IPS-15b (cell line): ENCODE results near the gene MBD4.
"Not testable (repeated sequence)": the region's sequence is repeated elsewhere in the genome, so short reads cannot be mapped to it uniquely, and the experiment has no call there.

Source experiments
- H3K27me3 ChIP-seq: one replicate; pipeline ENCODE4 v1.6.1; 2013; ENCODE audit warnings: low read length; ENCODE audit not compliant: control insufficient read depth, insufficient read depth
- H3K36me3 ChIP-seq: one replicate; pipeline ENCODE4 v1.6.1; 2013; ENCODE audit warnings: low read length; ENCODE audit not compliant: control insufficient read depth, insufficient read depth
- H3K4me1 ChIP-seq: one replicate; pipeline ENCODE4 v1.6.1; 2013; ENCODE audit warnings: mild to moderate bottlenecking, low read length; ENCODE audit not compliant: control insufficient read depth, insufficient read depth
- H3K4me3 ChIP-seq: one replicate; pipeline ENCODE4 v1.5.1; 2013; ENCODE audit warnings: low read depth, low read length
- H3K9ac ChIP-seq: one replicate; pipeline ENCODE4 v1.6.1; 2013; ENCODE audit warnings: low read depth, mild to moderate bottlenecking, low read length
- H3K9me3 ChIP-seq: one replicate; pipeline ENCODE4 v1.6.1; 2013; ENCODE audit warnings: mild to moderate bottlenecking, low read length; ENCODE audit not compliant: control insufficient read depth, insufficient read depth

MBD4 gene

DNA sequence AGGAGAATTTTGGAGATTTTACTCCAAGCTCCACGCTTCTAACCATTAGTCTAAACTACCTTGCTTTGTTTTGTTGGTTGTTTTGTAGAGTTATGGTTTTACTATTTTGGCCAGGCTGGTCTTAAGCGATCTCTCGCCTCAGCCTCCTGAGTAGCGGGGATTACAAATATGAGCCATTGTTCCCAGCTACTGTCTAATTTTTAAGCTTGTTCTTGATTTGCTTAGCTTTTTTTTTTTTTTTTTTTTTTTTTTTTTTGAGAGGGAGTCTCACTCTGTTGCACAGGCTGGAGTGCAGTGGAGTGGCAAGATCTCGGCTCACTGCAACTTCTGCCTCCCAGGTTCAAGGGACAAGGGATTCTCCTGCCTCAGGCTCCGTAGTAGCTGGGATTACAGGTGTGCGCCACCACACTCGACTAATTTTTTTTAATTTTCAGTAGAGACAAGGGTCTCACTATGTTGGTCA is 39.8 kb downstream of the MBD4 start:
- H3K4me3 ChIP-seq = peak overlapping the region; percentile 85
- H3K36me3 ChIP-seq = no peaks in the 10 kb centered on the region
- H3K4me1 ChIP-seq = no peaks in the 10 kb centered on the region
- H3K27me3 ChIP-seq = no peaks in the 10 kb centered on the region
- peak overlapping the region; percentile 48 for H3K9ac ChIP-seq
- H3K9me3 ChIP-seq = no peaks in the 10 kb centered on the region

GRCh38 chr3:129399145-129399894 is 40.4 kb downstream of the MBD4 start:
- peak overlapping the region; percentile 85 for H3K4me3 ChIP-seq
- H3K4me1 ChIP-seq = no peaks in the 10 kb centered on the region
- H3K9ac ChIP-seq = peak overlapping the region; percentile 55
- H3K9me3 ChIP-seq = no peaks in the 10 kb centered on the region
- H3K36me3 ChIP-seq = no peaks in the 10 kb centered on the region
- H3K27me3 ChIP-seq = no peaks in the 10 kb centered on the region

- Histone ChIP-seq H3K27me3 (no peaks in the 10 kb centered on the region), H3K36me3 (no peaks in the 10 kb centered on the region), H3K9me3 (no peaks in the 10 kb centered on the region), H3K9ac (peak overlapping the region; percentile 55), H3K4me3 (peak overlapping the region; percentile 85), H3K4me1 (no peaks in the 10 kb centered on the region)
Observed at GRCh38 chr3:129398803-129399144, 41.0 kb downstream of the MBD4 start.

GRCh38 chr3:129393760-129394564 is 45.8 kb downstream of the MBD4 start:
- not testable (repeated sequence) for H3K27me3 ChIP-seq, H3K9ac ChIP-seq, H3K4me3 ChIP-seq, H3K4me1 ChIP-seq, H3K9me3 ChIP-seq
- H3K36me3 ChIP-seq = peaks cover 20% of the 10 kb centered on the region

- no peak overlapping the region for H3K4me3 ChIP-seq
- H3K9ac ChIP-seq = no peak overlapping the region
- H3K36me3 ChIP-seq = peaks cover 20% of the 10 kb centered on the region
- H3K27me3 ChIP-seq = no peaks in the 10 kb centered on the region
- H3K4me1 ChIP-seq = no peaks in the 10 kb centered on the region
- no peaks in the 10 kb centered on the region for H3K9me3 ChIP-seq
Observed at GRCh38 chr3:129393271-129393670, 46.5 kb downstream of the MBD4 start.

GRCh38 chr3:129392106-129392887 is 47.5 kb downstream of the MBD4 start:
- H3K4me1 ChIP-seq = not testable (repeated sequence)

GRCh38 chr3:129391583-129391982 is 48.2 kb downstream of the MBD4 start:
- not testable (repeated sequence) for H3K27me3 ChIP-seq, H3K9me3 ChIP-seq, H3K4me1 ChIP-seq, H3K4me3 ChIP-seq, H3K9ac ChIP-seq
- H3K36me3 ChIP-seq = peaks cover 20% of the 10 kb centered on the region

More at GRCh38 chr3:129392106-129392887, 47.5 kb downstream of the MBD4 start:
- not testable (repeated sequence) for H3K27me3 ChIP-seq, H3K4me3 ChIP-seq, H3K9me3 ChIP-seq, H3K9ac ChIP-seq
- H3K36me3 ChIP-seq = peaks cover 20% of the 10 kb centered on the region

DNA sequence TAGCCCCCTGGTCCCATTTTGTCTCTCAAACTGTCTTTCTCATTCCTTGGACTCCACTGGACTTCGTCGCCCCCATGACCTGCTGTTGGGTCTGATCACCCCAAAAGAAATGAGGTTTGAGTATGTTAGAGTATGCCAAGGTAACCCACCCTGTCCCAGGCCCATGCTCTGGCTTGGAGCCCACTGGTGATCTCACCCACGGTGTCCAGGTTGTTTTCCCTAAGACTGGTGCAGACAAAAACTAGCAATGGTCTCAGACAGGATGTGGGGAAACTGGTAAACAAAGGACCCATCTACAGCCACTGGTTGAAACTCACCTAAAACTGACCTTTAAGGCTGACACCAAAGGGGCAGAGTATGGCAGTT is 50.2 kb downstream of the MBD4 start:
- Histone ChIP-seq H3K36me3 (peaks cover 20% of the 10 kb centered on the region), H3K4me1 (peaks cover 4% of the 10 kb centered on the region), H3K9ac (no peak overlapping the region)

DNA sequence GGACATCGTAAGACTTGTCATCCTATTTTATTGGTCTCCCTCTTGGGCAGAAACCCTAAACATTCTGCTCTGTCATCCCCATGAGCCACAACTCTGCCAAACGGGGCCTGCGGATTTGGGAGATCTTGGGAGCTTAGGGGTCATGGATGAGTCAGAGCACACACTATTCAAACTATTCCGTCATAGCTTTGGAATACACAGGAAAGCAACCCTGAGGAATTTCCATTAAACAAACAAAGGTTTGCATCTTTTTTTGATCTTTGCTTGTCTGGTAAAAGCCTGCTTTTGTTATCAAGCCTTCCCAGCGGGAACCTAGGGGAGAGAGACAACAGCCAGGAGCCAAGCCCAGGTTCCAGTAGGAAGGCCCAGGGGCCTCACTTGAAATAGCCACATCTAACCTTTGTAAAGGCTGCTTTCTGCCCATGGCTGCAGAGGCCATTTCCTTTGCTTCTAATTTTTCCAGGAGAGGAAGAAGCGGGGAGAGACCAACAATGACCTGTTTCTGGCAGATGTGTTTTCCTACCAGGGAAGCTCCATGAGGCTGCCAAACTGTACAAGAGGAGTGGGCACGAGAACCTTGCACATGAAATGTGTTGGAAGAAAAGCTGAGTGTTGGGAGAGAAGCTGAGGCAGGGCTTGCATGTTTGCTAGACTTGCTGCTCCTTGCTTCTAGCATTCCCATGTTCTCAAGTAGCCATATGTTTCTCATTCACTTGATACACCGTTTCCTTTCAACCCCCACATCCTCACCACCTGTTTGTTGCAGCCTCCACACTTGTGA is 50.8 kb downstream of the MBD4 start:
- not testable (repeated sequence) for H3K4me1 ChIP-seq, H3K9ac ChIP-seq, H3K9me3 ChIP-seq, H3K27me3 ChIP-seq, H3K4me3 ChIP-seq
- H3K36me3 ChIP-seq = peaks cover 20% of the 10 kb centered on the region

More for the DNA sequence above, 50.2 kb downstream of the MBD4 start:
- H3K9me3 ChIP-seq = no peaks in the 10 kb centered on the region
- no peak overlapping the region for H3K4me3 ChIP-seq
- no peaks in the 10 kb centered on the region for H3K27me3 ChIP-seq

GRCh38 chr3:129387487-129387886 is 52.3 kb downstream of the MBD4 start:
- Histone ChIP-seq H3K4me3 (no peak overlapping the region), H3K27me3 (no peaks in the 10 kb centered on the region), H3K36me3 (peaks cover 14% of the 10 kb centered on the region), H3K9ac (no peak overlapping the region), H3K9me3 (no peaks in the 10 kb centered on the region), H3K4me1 (peaks cover 4% of the 10 kb centered on the region)

- peaks cover 13% of the 10 kb centered on the region for H3K36me3 ChIP-seq
- H3K4me3 ChIP-seq = no peak overlapping the region
- H3K9me3 ChIP-seq = no peaks in the 10 kb centered on the region
- H3K9ac ChIP-seq = no peak overlapping the region
- H3K27me3 ChIP-seq = no peaks in the 10 kb centered on the region
- peaks cover 4% of the 10 kb centered on the region for H3K4me1 ChIP-seq
Observed at GRCh38 chr3:129386984-129387383, 52.8 kb downstream of the MBD4 start.
